ENCODE results near the gene KIRREL3. TPM values are rescaled to one million over a fixed set of nuclear protein-coding genes. Genes with fewer than 3 reads are reported as not detected.

The KIRREL3 gene
- total RNA-seq, 1 donor from 2014 or later: 0.66 TPM

- no peak for DNase-seq (ENCODE audit: low spot score)
Observed at GRCh38 chr11:126538071-126538470, 462.5 kb downstream of the KIRREL3 start.

- no peak for DNase-seq (ENCODE audit: low spot score)
Observed at GRCh38 chr11:126537492-126537891, 463.1 kb downstream of the KIRREL3 start.

GRCh38 chr11:126534141-126534805, 466.3 kb downstream of the KIRREL3 start:
- no peak for DNase-seq (ENCODE audit: low spot score)

- DNase-seq (ENCODE audit: low spot score): no peak
Observed at GRCh38 chr11:126533560-126533959, 467.0 kb downstream of the KIRREL3 start.

GRCh38 chr11:126530416-126530815, 470.2 kb downstream of the KIRREL3 start:
- no peak for DNase-seq (ENCODE audit: low spot score)

GRCh38 chr11:126529037-126529436, 471.5 kb downstream of the KIRREL3 start:
- no peak for DNase-seq (ENCODE audit: low spot score)

- DNase-seq (ENCODE audit: low spot score): no peak
Observed at GRCh38 chr11:126528075-126528474, 472.5 kb downstream of the KIRREL3 start.

GRCh38 chr11:126527651-126528050, 472.9 kb downstream of the KIRREL3 start:
- no peak for DNase-seq (ENCODE audit: low spot score)

GRCh38 chr11:126526471-126526870, 474.1 kb downstream of the KIRREL3 start:
- no peak for DNase-seq (ENCODE audit: low spot score)

GRCh38 chr11:126525702-126526101, 474.9 kb downstream of the KIRREL3 start:
- no peak for DNase-seq (ENCODE audit: low spot score)

GRCh38 chr11:126525216-126525615, 475.4 kb downstream of the KIRREL3 start:
- DNase-seq (ENCODE audit: low spot score): no peak

GRCh38 chr11:126523441-126524205, 476.9 kb downstream of the KIRREL3 start:
- no peak for DNase-seq (ENCODE audit: low spot score)

- no peak for DNase-seq (ENCODE audit: low spot score)
Observed at GRCh38 chr11:126522606-126523005, 478.0 kb downstream of the KIRREL3 start.

- no peak for DNase-seq (ENCODE audit: low spot score)
Observed at GRCh38 chr11:126522152-126522551, 478.4 kb downstream of the KIRREL3 start.

GRCh38 chr11:126521196-126521595, 479.4 kb downstream of the KIRREL3 start:
- DNase-seq (ENCODE audit: low spot score): no peak

- DNase-seq (ENCODE audit: low spot score): no peak
Observed at GRCh38 chr11:126519764-126520734, 480.5 kb downstream of the KIRREL3 start.

- no peak for DNase-seq (ENCODE audit: low spot score)
Observed at GRCh38 chr11:126518972-126519690, 481.4 kb downstream of the KIRREL3 start.

- DNase-seq (ENCODE audit: low spot score): no peak
Observed at GRCh38 chr11:126518071-126518971, 482.2 kb downstream of the KIRREL3 start.

GRCh38 chr11:126515501-126515900, 485.1 kb downstream of the KIRREL3 start:
- no peak for DNase-seq (ENCODE audit: low spot score)

- DNase-seq (ENCODE audit: low spot score): no peak
Observed at GRCh38 chr11:126514061-126514693, 486.4 kb downstream of the KIRREL3 start.
